ENCODE data around the gene IFRD2.

IFRD2 gene

DNA sequence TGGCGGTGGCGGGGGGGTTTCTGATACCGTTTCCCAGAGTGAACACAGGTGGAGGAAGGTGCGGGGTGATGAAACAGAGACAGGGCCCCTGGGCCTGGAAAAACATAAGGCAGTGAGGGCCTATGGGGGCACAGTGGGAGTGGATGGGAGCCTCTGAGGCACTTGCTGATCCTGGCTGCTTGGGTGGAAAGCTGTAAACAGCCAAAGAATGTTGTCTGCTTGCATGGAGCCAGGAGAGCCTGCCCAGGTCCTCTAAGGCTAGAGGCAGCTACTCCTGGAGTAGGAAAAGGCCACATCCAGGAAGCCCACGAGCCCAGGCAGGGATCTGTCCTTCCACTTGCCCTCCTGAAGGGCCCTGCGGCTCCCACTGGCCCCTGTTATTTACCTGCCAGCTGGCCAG, 26.2 kb downstream of the IFRD2 start:
- peak overlapping the region; percentile 67 for H2BK12ac ChIP-seq (ENCODE audit: low read length)
- peak overlapping the region; percentile 98 for H2AK5ac ChIP-seq (ENCODE audit: low read depth, low read length)
- no peak overlapping the region for H3K4me3 ChIP-seq (ENCODE audit: low read length in 2 of 2)
- H4K8ac ChIP-seq (ENCODE audit: low read depth, low read length), result peak overlapping the region; percentile 83
- no peak overlapping the region for H3K23ac ChIP-seq (ENCODE audit: low read depth, low read length, poor library complexity)
- no peak for DNase-seq (ENCODE audit: low spot score)
- no peaks in the 10 kb centered on the region for H3K36me3 ChIP-seq (replicated peaks in 1 of 2; ENCODE audit: control insufficient read depth in 2 of 2, insufficient read depth in 2 of 2, low read length in 2 of 2)
- peak overlapping the region; percentile 27 for H3K14ac ChIP-seq (ENCODE audit: low read length)
- H3K27ac ChIP-seq (replicated peaks; ENCODE audit: low read length), result no peak overlapping the region
- H2AFZ ChIP-seq (ENCODE audit: low read length), result no peak overlapping the region
- no peaks in the 10 kb centered on the region for H3K27me3 ChIP-seq (ENCODE audit: control insufficient read depth in 3 of 3, insufficient read depth in 3 of 3, low read depth in 1 of 3, low read length in 3 of 3)
- WGBS, 2 donors (ENCODE audit: extremely low coverage in 2 of 2, insufficient read length in 2 of 2, insufficient replicate concordance in 1 of 2), result no CpG with 5 or more reads among the region's 6 CpGs
- no peak overlapping the region for H3K9ac ChIP-seq (ENCODE audit: low read depth, low read length, poor library complexity)
- peak overlapping the region; percentile 99 for H3K18ac ChIP-seq (ENCODE audit: low read length)
- H2BK120ac ChIP-seq (ENCODE audit: low read depth, low read length), result no peak overlapping the region
- no peak overlapping the region for H3K4me2 ChIP-seq (ENCODE audit: insufficient read depth, low read length, poor library complexity, severe bottlenecking)
- H3K4me1 ChIP-seq (ENCODE audit: control insufficient read depth in 2 of 2, insufficient read depth in 1 of 2, low read depth in 1 of 2, low read length in 2 of 2), result peaks cover 46 to 66% of the 10 kb centered on the region in 2 donors
- H4K91ac ChIP-seq (ENCODE audit: low read depth, low read length, poor library complexity), result no peak overlapping the region
- H2BK5ac ChIP-seq (ENCODE audit: low read length), result peak overlapping the region; percentile 99
- peaks cover 3% of the 10 kb centered on the region for H3K79me1 ChIP-seq (ENCODE audit: low read depth, low read length)
- H3K9me3 ChIP-seq (replicated peaks in 1 of 2; ENCODE audit: control insufficient read depth in 2 of 2, insufficient read depth in 1 of 2, low read depth in 1 of 2, low read length in 2 of 2), result no peaks in the 10 kb centered on the region
- peak overlapping the region; percentile 94 for H2BK15ac ChIP-seq (ENCODE audit: low read length)
- peak overlapping the region; percentile 69 for H3K4ac ChIP-seq (ENCODE audit: low read length)

GRCh38 chr3:50265571-50265970, 26.7 kb downstream of the IFRD2 start:
- H3K18ac ChIP-seq (ENCODE audit: low read length), result peak overlapping the region; percentile 99
- H2AK5ac ChIP-seq (ENCODE audit: low read depth, low read length), result peak overlapping the region; percentile 98
- H3K36me3 ChIP-seq (replicated peaks in 1 of 2; ENCODE audit: control insufficient read depth in 2 of 2, insufficient read depth in 2 of 2, low read length in 2 of 2), result no peaks in the 10 kb centered on the region
- H3K79me1 ChIP-seq (ENCODE audit: low read depth, low read length), result peaks cover 3% of the 10 kb centered on the region
- H3K23ac ChIP-seq (ENCODE audit: low read depth, low read length, poor library complexity), result peak overlapping the region; percentile 25
- H2BK15ac ChIP-seq (ENCODE audit: low read length), result peak overlapping the region; percentile 94
- H3K4me2 ChIP-seq (ENCODE audit: insufficient read depth, low read length, poor library complexity, severe bottlenecking), result no peak overlapping the region
- H2BK5ac ChIP-seq (ENCODE audit: low read length), result peak overlapping the region; percentile 99
- H2BK12ac ChIP-seq (ENCODE audit: low read length), result peak overlapping the region; percentile 97
- peak overlapping the region; percentile 44 for H3K9ac ChIP-seq (ENCODE audit: low read depth, low read length, poor library complexity)
- no CpG with 5 or more reads among the region's 1 CpG for WGBS, 2 donors (ENCODE audit: extremely low coverage in 2 of 2, insufficient read length in 2 of 2, insufficient replicate concordance in 1 of 2)
- H3K4ac ChIP-seq (ENCODE audit: low read length), result peak overlapping the region; percentile 69
- no peak overlapping the region for H3K14ac ChIP-seq (ENCODE audit: low read length)
- H3K27ac ChIP-seq (replicated peaks; ENCODE audit: low read length), result peak overlapping the region; percentile 82
- H3K9me3 ChIP-seq (replicated peaks in 1 of 2; ENCODE audit: control insufficient read depth in 2 of 2, insufficient read depth in 1 of 2, low read depth in 1 of 2, low read length in 2 of 2), result no peaks in the 10 kb centered on the region
- no peak overlapping the region for H4K8ac ChIP-seq (ENCODE audit: low read depth, low read length)
- H2AFZ ChIP-seq (ENCODE audit: low read length), result no peak overlapping the region
- no peak overlapping the region for H3K4me3 ChIP-seq (ENCODE audit: low read length in 2 of 2)
- no peak for DNase-seq (ENCODE audit: low spot score)
- H2BK120ac ChIP-seq (ENCODE audit: low read depth, low read length), result peak overlapping the region; percentile 88
- peak overlapping the region; percentile 98 for H4K91ac ChIP-seq (ENCODE audit: low read depth, low read length, poor library complexity)
- peaks cover 51 to 71% of the 10 kb centered on the region in 2 donors for H3K4me1 ChIP-seq (ENCODE audit: control insufficient read depth in 2 of 2, insufficient read depth in 1 of 2, low read depth in 1 of 2, low read length in 2 of 2)
- no peaks in the 10 kb centered on the region for H3K27me3 ChIP-seq (ENCODE audit: control insufficient read depth in 3 of 3, insufficient read depth in 3 of 3, low read depth in 1 of 3, low read length in 3 of 3)

- no CpG with 5 or more reads among the region's 7 CpGs for WGBS, 2 donors (ENCODE audit: extremely low coverage in 2 of 2, insufficient read length in 2 of 2, insufficient replicate concordance in 1 of 2)
- Histone ChIP-seq H3K4me1 (ENCODE audit: control insufficient read depth in 2 of 2, insufficient read depth in 1 of 2, low read depth in 1 of 2, low read length in 2 of 2) (peaks cover 55 to 74% of the 10 kb centered on the region in 2 donors), H4K91ac (ENCODE audit: low read depth, low read length, poor library complexity) (peak overlapping the region; percentile 98)
Measured at GRCh38 chr3:50264964-50265485, 27.2 kb downstream of the IFRD2 start.

GRCh38 chr3:50264383-50264963, 27.8 kb downstream of the IFRD2 start:
- Histone ChIP-seq H3K36me3 (replicated peaks in 1 of 2; ENCODE audit: control insufficient read depth in 2 of 2, insufficient read depth in 2 of 2, low read length in 2 of 2) (peaks cover under 1 to 2% of the 10 kb centered on the region in 2 donors), H3K4me3 (ENCODE audit: low read length in 2 of 2) (no peak overlapping the region), H2BK5ac (ENCODE audit: low read length) (peak overlapping the region; percentile 80), H2AFZ (ENCODE audit: low read length) (peak overlapping the region; percentile 77), H3K14ac (ENCODE audit: low read length) (peak overlapping the region; percentile 39), H3K23ac (ENCODE audit: low read depth, low read length, poor library complexity) (no peak overlapping the region), H4K8ac (ENCODE audit: low read depth, low read length) (peak overlapping the region; percentile 99), H3K27me3 (ENCODE audit: control insufficient read depth in 3 of 3, insufficient read depth in 3 of 3, low read depth in 1 of 3, low read length in 3 of 3) (no peaks in the 10 kb centered on the region), H3K9me3 (replicated peaks in 1 of 2; ENCODE audit: control insufficient read depth in 2 of 2, insufficient read depth in 1 of 2, low read depth in 1 of 2, low read length in 2 of 2) (no peaks in the 10 kb centered on the region), H3K18ac (ENCODE audit: low read length) (peak overlapping the region; percentile 89), H3K4me1 (ENCODE audit: control insufficient read depth in 2 of 2, insufficient read depth in 1 of 2, low read depth in 1 of 2, low read length in 2 of 2) (peaks cover 56 to 72% of the 10 kb centered on the region in 2 donors), H3K27ac (replicated peaks; ENCODE audit: low read length) (peak overlapping the region; percentile 95), H3K9ac (ENCODE audit: low read depth, low read length, poor library complexity) (peak overlapping the region; percentile 32), H2BK120ac (ENCODE audit: low read depth, low read length) (peak overlapping the region; percentile 2), H3K4me2 (ENCODE audit: insufficient read depth, low read length, poor library complexity, severe bottlenecking) (peak overlapping the region; percentile 42), H2BK15ac (ENCODE audit: low read length) (peak overlapping the region; percentile 23), H3K4ac (ENCODE audit: low read length) (no peak overlapping the region), H4K91ac (ENCODE audit: low read depth, low read length, poor library complexity) (peak overlapping the region; percentile 64), H2AK5ac (ENCODE audit: low read depth, low read length) (peak overlapping the region; percentile 66), H3K79me1 (ENCODE audit: low read depth, low read length) (peaks cover 3% of the 10 kb centered on the region), H2BK12ac (ENCODE audit: low read length) (peak overlapping the region; percentile 3)
- no CpG with 5 or more reads among the region's 7 CpGs for WGBS, 2 donors (ENCODE audit: extremely low coverage in 2 of 2, insufficient read length in 2 of 2, insufficient replicate concordance in 1 of 2)
- DNase-seq (ENCODE audit: low spot score), result peak; percentile 96

More at GRCh38 chr3:50264964-50265485, 27.2 kb downstream of the IFRD2 start:
- Histone ChIP-seq H3K27me3 (ENCODE audit: control insufficient read depth in 3 of 3, insufficient read depth in 3 of 3, low read depth in 1 of 3, low read length in 3 of 3) (no peaks in the 10 kb centered on the region), H3K14ac (ENCODE audit: low read length) (peak overlapping the region; percentile 39), H2BK15ac (ENCODE audit: low read length) (peak overlapping the region; percentile 94), H3K4ac (ENCODE audit: low read length) (peak overlapping the region; percentile 87), H3K4me2 (ENCODE audit: insufficient read depth, low read length, poor library complexity, severe bottlenecking) (no peak overlapping the region), H4K8ac (ENCODE audit: low read depth, low read length) (peak overlapping the region; percentile 77), H2BK5ac (ENCODE audit: low read length) (peak overlapping the region; percentile 99), H2BK12ac (ENCODE audit: low read length) (peak overlapping the region; percentile 97), H2BK120ac (ENCODE audit: low read depth, low read length) (peak overlapping the region; percentile 88), H3K18ac (ENCODE audit: low read length) (peak overlapping the region; percentile 99), H3K36me3 (replicated peaks in 1 of 2; ENCODE audit: control insufficient read depth in 2 of 2, insufficient read depth in 2 of 2, low read length in 2 of 2) (no peaks in the 10 kb centered on the region), H3K9ac (ENCODE audit: low read depth, low read length, poor library complexity) (peak overlapping the region; percentile 34), H3K9me3 (replicated peaks in 1 of 2; ENCODE audit: control insufficient read depth in 2 of 2, insufficient read depth in 1 of 2, low read depth in 1 of 2, low read length in 2 of 2) (no peaks in the 10 kb centered on the region), H3K4me3 (ENCODE audit: low read length in 2 of 2) (no peak overlapping the region), H3K27ac (replicated peaks; ENCODE audit: low read length) (peak overlapping the region; percentile 82), H2AFZ (ENCODE audit: low read length) (peak overlapping the region; percentile 77), H3K23ac (ENCODE audit: low read depth, low read length, poor library complexity) (peak overlapping the region; percentile 25), H2AK5ac (ENCODE audit: low read depth, low read length) (peak overlapping the region; percentile 98), H3K79me1 (ENCODE audit: low read depth, low read length) (peaks cover 3% of the 10 kb centered on the region)
- no peak for DNase-seq (ENCODE audit: low spot score)

All from neuronal stem cell (in vitro differentiated cells).